ENCODE results near the gene DCLK2.

DCLK2 gene

GRCh38 chr4:150264595-150265161 lies 186.4 kb downstream of the DCLK2 start:
- no peak for TF ChIP-seq SUZ12 (IDR thresholded peaks at IDR 0.05)
- TF ChIP-seq TARDBP (IDR thresholded peaks at IDR 0.05) = no peak
- no peak for TF ChIP-seq FOXA1 (IDR thresholded peaks at IDR 0.05)
- TF ChIP-seq HDGF (IDR thresholded peaks at IDR 0.05; ENCODE audit: borderline replicate concordance) = no peak
- no peak for TF ChIP-seq SP1 (IDR thresholded peaks at IDR 0.05)
- TF ChIP-seq ARNT (IDR thresholded peaks at IDR 0.05) = no peak
- no peak for TF ChIP-seq L3MBTL2 (conservative IDR thresholded peaks at IDR 0.05)
- no peak for TF ChIP-seq ZNF384 (IDR thresholded peaks at IDR 0.05)
- no peak for TF ChIP-seq NFRKB (IDR thresholded peaks at IDR 0.05)
- no peak for TF ChIP-seq BHLHE40 (IDR thresholded peaks at IDR 0.05; ENCODE audit: borderline replicate concordance)
- no peak for TF ChIP-seq ELF4 (IDR thresholded peaks at IDR 0.05)
- no peak for TF ChIP-seq LEF1 (IDR thresholded peaks at IDR 0.05; ENCODE audit: borderline replicate concordance)
- DNase-seq (ENCODE audit: extremely low spot score) = no peak
- POLR2A ChIA-PET = no interaction called here
- CTCF ChIA-PET = no interaction called here

GRCh38 chr4:150265806-150266205 lies 187.6 kb downstream of the DCLK2 start:
- no peak for DNase-seq (ENCODE audit: extremely low spot score)
- no peak for TF ChIP-seq ELF4 (IDR thresholded peaks at IDR 0.05)
- no peak for TF ChIP-seq PKNOX1 (IDR thresholded peaks at IDR 0.05)
- TF ChIP-seq LEF1 (IDR thresholded peaks at IDR 0.05; ENCODE audit: borderline replicate concordance) = no peak
- no peak for TF ChIP-seq BHLHE40 (IDR thresholded peaks at IDR 0.05; ENCODE audit: borderline replicate concordance)
- no peak for TF ChIP-seq SUZ12 (IDR thresholded peaks at IDR 0.05)
- TF ChIP-seq FOXK2 (IDR thresholded peaks at IDR 0.05) = no peak
- no peak for TF ChIP-seq ZNF384 (IDR thresholded peaks at IDR 0.05)
- no peak for TF ChIP-seq ARNT (IDR thresholded peaks at IDR 0.05)
- no peak for TF ChIP-seq FOXA1 (IDR thresholded peaks at IDR 0.05)
- no peak for TF ChIP-seq HDGF (IDR thresholded peaks at IDR 0.05; ENCODE audit: borderline replicate concordance)
- no peak for TF ChIP-seq TARDBP (IDR thresholded peaks at IDR 0.05)
- no peak for TF ChIP-seq CTBP1 (IDR thresholded peaks at IDR 0.05; ENCODE audit: borderline replicate concordance)
- TF ChIP-seq L3MBTL2 (conservative IDR thresholded peaks at IDR 0.05) = no peak
- no peak for TF ChIP-seq NFRKB (IDR thresholded peaks at IDR 0.05)
- TF ChIP-seq SP1 (IDR thresholded peaks at IDR 0.05) = no peak
- TF ChIP-seq FOXM1 (IDR thresholded peaks at IDR 0.05; ENCODE audit: borderline replicate concordance) = no peak
- ChIA-PET CTCF (no interaction called here), POLR2A (no interaction called here)

- TF ChIP-seq ELF4 (IDR thresholded peaks at IDR 0.05) = no peak
- TF ChIP-seq L3MBTL2 (conservative IDR thresholded peaks at IDR 0.05) = no peak
- TF ChIP-seq HDGF (IDR thresholded peaks at IDR 0.05; ENCODE audit: borderline replicate concordance) = no peak
- no peak for TF ChIP-seq FOXK2 (IDR thresholded peaks at IDR 0.05)
- no peak for TF ChIP-seq BHLHE40 (IDR thresholded peaks at IDR 0.05; ENCODE audit: borderline replicate concordance)
- no peak for TF ChIP-seq SUZ12 (IDR thresholded peaks at IDR 0.05)
- no peak for TF ChIP-seq ARNT (IDR thresholded peaks at IDR 0.05)
- TF ChIP-seq NFRKB (IDR thresholded peaks at IDR 0.05) = no peak
- no peak for TF ChIP-seq TARDBP (IDR thresholded peaks at IDR 0.05)
- TF ChIP-seq CTBP1 (IDR thresholded peaks at IDR 0.05; ENCODE audit: borderline replicate concordance) = no peak
- TF ChIP-seq FOXA1 (IDR thresholded peaks at IDR 0.05) = no peak
- no peak for TF ChIP-seq LEF1 (IDR thresholded peaks at IDR 0.05; ENCODE audit: borderline replicate concordance)
- TF ChIP-seq SP1 (IDR thresholded peaks at IDR 0.05) = no peak
- no peak for TF ChIP-seq PKNOX1 (IDR thresholded peaks at IDR 0.05)
- no peak for TF ChIP-seq FOXM1 (IDR thresholded peaks at IDR 0.05; ENCODE audit: borderline replicate concordance)
- TF ChIP-seq ZNF384 (IDR thresholded peaks at IDR 0.05) = no peak
- POLR2A ChIA-PET = no interaction called here
- CTCF ChIA-PET = no interaction called here
- no peak for DNase-seq (ENCODE audit: extremely low spot score)
Observed at GRCh38 chr4:150268444-150268843, 190.2 kb downstream of the DCLK2 start.

- no peak for DNase-seq (ENCODE audit: extremely low spot score)
- TF ChIP-seq ELF4 (IDR thresholded peaks at IDR 0.05) = no peak
- POLR2A ChIA-PET = no interaction called here
- CTCF ChIA-PET = interaction anchor here (0.7 kb wide), 1 partner anchor 194 kb away, joined by 3 read pairs; no protein-coding TSS in a partner anchor
Observed at GRCh38 chr4:150278206-150278605, 200.0 kb downstream of the DCLK2 start.

GRCh38 chr4:150280081-150280895 lies 202.0 kb downstream of the DCLK2 start:
- TF ChIP-seq NFRKB (IDR thresholded peaks at IDR 0.05) = no peak
- CTCF ChIA-PET = interaction anchor here (0.5 kb wide), 1 partner anchor 1175 kb away, joined by 3 read pairs; no protein-coding TSS in a partner anchor
- no peak for DNase-seq (ENCODE audit: extremely low spot score)

GRCh38 chr4:150280975-150281374 lies 202.7 kb downstream of the DCLK2 start:
- ChIA-PET POLR2A (no interaction called here), CTCF (no interaction called here)
- DNase-seq (ENCODE audit: extremely low spot score) = no peak
- no peak for TF ChIP-seq BHLHE40 (IDR thresholded peaks at IDR 0.05; ENCODE audit: borderline replicate concordance)
- TF ChIP-seq FOXK2 (IDR thresholded peaks at IDR 0.05) = no peak
- no peak for TF ChIP-seq TARDBP (IDR thresholded peaks at IDR 0.05)
- TF ChIP-seq FOXA1 (IDR thresholded peaks at IDR 0.05) = no peak
- no peak for TF ChIP-seq PKNOX1 (IDR thresholded peaks at IDR 0.05)
- TF ChIP-seq NFRKB (IDR thresholded peaks at IDR 0.05) = no peak
- TF ChIP-seq SUZ12 (IDR thresholded peaks at IDR 0.05) = no peak
- no peak for TF ChIP-seq SP1 (IDR thresholded peaks at IDR 0.05)
- TF ChIP-seq ZNF384 (IDR thresholded peaks at IDR 0.05) = no peak
- TF ChIP-seq HDGF (IDR thresholded peaks at IDR 0.05; ENCODE audit: borderline replicate concordance) = no peak
- TF ChIP-seq FOXM1 (IDR thresholded peaks at IDR 0.05; ENCODE audit: borderline replicate concordance) = no peak
- TF ChIP-seq CTBP1 (IDR thresholded peaks at IDR 0.05; ENCODE audit: borderline replicate concordance) = no peak
- TF ChIP-seq L3MBTL2 (conservative IDR thresholded peaks at IDR 0.05) = no peak
- TF ChIP-seq LEF1 (IDR thresholded peaks at IDR 0.05; ENCODE audit: borderline replicate concordance) = no peak
- no peak for TF ChIP-seq ELF4 (IDR thresholded peaks at IDR 0.05)
- TF ChIP-seq ARNT (IDR thresholded peaks at IDR 0.05) = no peak

More at GRCh38 chr4:150280081-150280895, 202.0 kb downstream of the DCLK2 start:
- POLR2A ChIA-PET = no interaction called here

Data from HEK293T (cell line).